HUES64 (cell line): ENCODE measurements around the gene ZNF189.
A peak's percentile ranks its signal among the peaks of the same experiment; 100 is the strongest.

Experiments used
- H3K27ac ChIP-seq: 2 replicates; pipeline ENCODE4 v1.7.0; 2013; ENCODE audit warnings: low read depth, low read length, inconsistent platforms
- H3K27me3 ChIP-seq: 2 replicates; pipeline ENCODE4 v1.6.1; 2013; ENCODE audit warnings: mild to moderate bottlenecking, low read length; ENCODE audit not compliant: insufficient read depth
- H3K36me3 ChIP-seq: 2 replicates; pipeline ENCODE4 v1.6.1; 2013; ENCODE audit warnings: mild to moderate bottlenecking, low read length; ENCODE audit not compliant: insufficient read depth
- H3K4me1 ChIP-seq: 2 replicates; pipeline ENCODE4 v1.6.1; 2013; ENCODE audit warnings: mild to moderate bottlenecking, low read length, moderate library complexity; ENCODE audit not compliant: insufficient read depth
- H3K4me3 ChIP-seq: 2 replicates; pipeline ENCODE4 v1.5.1; 2013; ENCODE audit warnings: mild to moderate bottlenecking, low read length, moderate library complexity
- H3K9ac ChIP-seq: 2 replicates; pipeline ENCODE4 v1.6.1; 2013; ENCODE audit warnings: mild to moderate bottlenecking, low read depth, low read length
- H3K9me3 ChIP-seq: 2 replicates; pipeline ENCODE4 v1.6.1; 2013; ENCODE audit warnings: low read depth, low read length; ENCODE audit not compliant: insufficient read depth
- WGBS: fragments of 150-250, 120-280 bp; methylation state at CpG from one replicate; pipeline ENCODE4 v1.1.7; 2013; ENCODE audit warnings: missing lambda C conversion rate; 5-methylcytosine and 5-hydroxymethylcytosine counted together

ZNF189 gene

DNA sequence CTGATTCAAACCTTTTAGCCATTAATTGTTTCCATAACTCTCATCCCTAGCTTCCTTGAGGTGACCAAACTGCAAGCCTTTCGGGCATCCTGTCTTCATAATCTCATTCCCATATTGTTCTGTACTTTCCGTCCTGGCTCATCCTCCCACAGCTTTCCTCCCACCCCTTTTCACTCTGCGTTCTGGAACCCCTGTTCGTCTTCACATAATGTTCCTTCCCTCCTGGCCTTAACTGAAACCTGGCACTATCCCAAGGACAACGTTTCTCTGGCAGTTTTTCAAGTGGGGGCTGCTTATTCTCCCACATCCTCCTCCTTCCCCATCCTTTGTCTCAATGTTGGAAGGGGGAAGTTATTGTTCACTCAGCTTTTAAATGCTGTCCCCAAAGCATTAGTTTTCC lies 1.5 kb downstream of the ZNF189 start:
- Histone ChIP-seq H3K4me1 (peaks cover 10% of the 10 kb centered on the region), H3K9ac (no peak overlapping the region), H3K9me3 (peaks cover 18% of the 10 kb centered on the region; the same call in 1 of the 2 replicates), H3K27ac (no peak overlapping the region), H3K27me3 (no peaks in the 10 kb centered on the region), H3K4me3 (peak overlapping the region; percentile 93), H3K36me3 (peaks cover 69% of the 10 kb centered on the region)
- 91% methylated on average over 5 of the region's 5 CpGs for WGBS

DNA sequence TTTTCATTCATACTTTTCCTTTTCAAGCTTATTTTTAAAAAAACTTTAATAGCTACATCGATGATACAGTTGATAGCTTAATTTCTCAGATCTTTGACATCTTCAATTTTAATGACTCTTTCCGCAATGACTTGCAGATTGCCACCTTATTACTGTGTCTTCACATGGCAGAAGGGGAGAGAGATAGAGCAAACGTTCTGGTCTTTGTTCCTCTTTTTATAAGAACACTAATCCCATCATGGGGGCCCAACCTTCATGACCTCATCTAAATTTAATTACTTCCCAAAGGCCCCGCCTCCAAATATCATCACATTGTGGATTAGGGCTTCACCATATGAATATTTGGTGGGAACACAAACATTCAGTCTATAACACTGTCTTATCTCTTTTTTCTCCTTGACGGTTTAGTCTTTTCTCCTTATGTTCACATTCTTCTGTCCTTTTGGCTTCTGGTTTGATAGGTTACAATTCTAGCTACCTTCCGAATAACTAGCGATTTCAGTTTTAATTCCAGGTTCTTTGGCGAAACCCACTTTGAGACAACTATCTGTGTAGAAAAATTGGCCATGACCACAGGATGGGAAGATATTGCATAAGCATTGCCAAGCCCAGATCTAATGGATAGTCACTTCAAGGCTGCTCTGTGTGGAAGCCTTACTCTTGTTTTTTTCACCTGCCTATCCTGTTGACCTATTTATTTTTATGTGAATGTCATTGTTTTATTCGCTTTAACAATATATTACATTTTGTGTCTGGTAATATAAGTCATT lies 5.0 kb downstream of the ZNF189 start:
- Histone ChIP-seq H3K9ac (no peak overlapping the region), H3K9me3 (peaks cover 41% of the 10 kb centered on the region), H3K27ac (no peak overlapping the region), H3K4me1 (peaks cover 5% of the 10 kb centered on the region; the same call in 1 of the 2 replicates), H3K27me3 (no peaks in the 10 kb centered on the region), H3K36me3 (peaks cover 87% of the 10 kb centered on the region), H3K4me3 (no peak overlapping the region)
- 96% methylated on average over 8 of the region's 9 CpGs for WGBS

DNA sequence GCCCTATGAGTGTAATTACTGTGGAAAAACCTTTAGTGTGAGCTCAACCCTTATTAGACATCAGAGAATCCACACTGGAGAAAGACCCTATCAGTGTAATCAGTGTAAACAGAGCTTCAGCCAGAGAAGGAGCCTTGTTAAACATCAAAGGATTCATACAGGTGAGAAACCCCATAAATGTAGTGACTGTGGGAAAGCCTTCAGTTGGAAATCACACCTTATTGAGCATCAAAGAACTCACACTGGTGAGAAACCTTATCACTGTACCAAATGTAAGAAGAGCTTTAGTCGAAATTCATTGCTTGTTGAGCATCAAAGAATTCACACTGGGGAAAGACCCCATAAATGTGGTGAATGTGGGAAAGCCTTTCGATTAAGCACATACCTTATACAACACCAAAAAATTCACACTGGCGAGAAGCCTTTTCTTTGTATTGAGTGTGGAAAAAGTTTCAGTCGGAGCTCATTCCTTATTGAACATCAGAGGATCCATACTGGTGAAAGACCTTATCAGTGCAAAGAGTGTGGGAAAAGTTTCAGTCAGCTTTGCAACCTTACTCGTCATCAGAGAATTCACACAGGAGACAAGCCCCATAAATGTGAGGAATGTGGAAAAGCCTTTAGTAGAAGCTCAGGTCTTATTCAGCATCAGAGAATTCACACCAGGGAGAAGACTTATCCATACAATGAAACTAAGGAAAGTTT lies 9.9 kb downstream of the ZNF189 start:
- Histone ChIP-seq H3K36me3 (peaks cover 74% of the 10 kb centered on the region), H3K9me3 (peaks cover 68% of the 10 kb centered on the region), H3K4me3 (no peak overlapping the region), H3K4me1 (no peaks in the 10 kb centered on the region), H3K9ac (no peak overlapping the region), H3K27me3 (no peaks in the 10 kb centered on the region), H3K27ac (no peak overlapping the region)
- 93% methylated on average over 3 of the region's 5 CpGs for WGBS

DNA sequence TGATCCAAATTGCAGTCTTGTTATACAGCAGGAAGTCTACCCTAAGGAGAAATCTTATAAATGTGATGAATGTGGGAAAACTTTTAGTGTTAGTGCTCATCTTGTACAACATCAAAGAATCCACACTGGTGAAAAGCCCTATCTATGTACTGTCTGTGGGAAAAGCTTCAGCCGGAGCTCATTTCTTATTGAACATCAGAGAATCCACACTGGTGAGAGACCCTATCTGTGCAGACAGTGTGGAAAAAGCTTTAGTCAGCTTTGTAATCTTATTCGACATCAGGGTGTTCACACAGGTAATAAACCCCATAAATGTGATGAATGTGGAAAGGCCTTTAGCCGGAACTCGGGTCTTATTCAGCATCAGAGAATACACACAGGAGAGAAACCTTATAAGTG lies 10.4 kb downstream of the ZNF189 start:
- Histone ChIP-seq H3K9ac (no peak overlapping the region), H3K27ac (no peak overlapping the region), H3K4me1 (no peaks in the 10 kb centered on the region), H3K27me3 (no peaks in the 10 kb centered on the region), H3K9me3 (peaks cover 68% of the 10 kb centered on the region), H3K36me3 (peaks cover 71% of the 10 kb centered on the region), H3K4me3 (no peak overlapping the region)
- 100% methylated on average over 4 of the region's 4 CpGs for WGBS

DNA sequence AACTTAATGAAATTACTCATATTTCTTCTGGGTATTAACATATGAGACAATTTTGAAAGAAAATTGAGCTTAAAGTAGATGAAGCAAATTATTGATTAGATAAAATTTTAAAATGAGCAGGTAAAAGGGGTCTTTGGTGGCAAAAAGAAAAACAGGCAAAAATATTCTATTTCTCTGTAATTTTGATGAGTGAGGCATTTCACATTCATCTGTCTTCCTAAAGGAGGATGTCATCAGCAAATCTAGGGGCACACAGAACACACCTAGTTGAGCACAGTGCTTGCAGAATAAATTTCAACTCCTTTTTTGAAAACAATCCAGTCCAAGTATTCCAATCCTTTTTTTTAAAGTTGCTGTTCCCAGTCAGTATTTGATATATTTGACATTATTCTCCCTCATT lies 16.2 kb downstream of the ZNF189 start:
- Histone ChIP-seq H3K27ac (no peak overlapping the region), H3K27me3 (no peaks in the 10 kb centered on the region), H3K9me3 (peaks cover 16% of the 10 kb centered on the region), H3K4me3 (no peak overlapping the region), H3K36me3 (peaks cover 13% of the 10 kb centered on the region; the same call in 1 of the 2 replicates), H3K4me1 (no peaks in the 10 kb centered on the region), H3K9ac (no peak overlapping the region)

DNA sequence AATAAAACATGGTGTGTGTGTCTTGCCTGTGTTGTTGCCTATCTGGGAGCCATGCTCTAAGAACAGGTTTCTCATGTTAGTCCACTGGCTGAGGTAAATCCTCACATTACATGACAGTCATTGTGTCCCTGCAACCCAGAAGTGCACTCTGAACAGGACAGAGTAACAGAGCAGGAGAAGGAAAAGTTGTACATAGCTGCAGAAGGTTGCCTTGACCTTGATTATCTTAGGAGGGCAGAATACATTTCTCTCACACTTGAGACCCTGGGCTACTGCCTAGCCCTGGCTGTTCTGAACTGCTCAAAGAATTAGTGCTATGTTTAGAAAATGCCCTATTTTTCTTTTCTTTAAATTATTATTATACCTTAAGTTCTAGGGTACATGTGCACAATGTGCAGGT lies 16.9 kb downstream of the ZNF189 start:
- H3K4me1 ChIP-seq: no peaks in the 10 kb centered on the region
- no peak overlapping the region for H3K27ac ChIP-seq
- no peak overlapping the region for H3K9ac ChIP-seq
- H3K4me3 ChIP-seq: no peak overlapping the region
- H3K9me3 ChIP-seq: peaks cover 8% of the 10 kb centered on the region
- H3K27me3 ChIP-seq: no peaks in the 10 kb centered on the region
- peaks cover 7% of the 10 kb centered on the region; the same call in 1 of the 2 replicates for H3K36me3 ChIP-seq

DNA sequence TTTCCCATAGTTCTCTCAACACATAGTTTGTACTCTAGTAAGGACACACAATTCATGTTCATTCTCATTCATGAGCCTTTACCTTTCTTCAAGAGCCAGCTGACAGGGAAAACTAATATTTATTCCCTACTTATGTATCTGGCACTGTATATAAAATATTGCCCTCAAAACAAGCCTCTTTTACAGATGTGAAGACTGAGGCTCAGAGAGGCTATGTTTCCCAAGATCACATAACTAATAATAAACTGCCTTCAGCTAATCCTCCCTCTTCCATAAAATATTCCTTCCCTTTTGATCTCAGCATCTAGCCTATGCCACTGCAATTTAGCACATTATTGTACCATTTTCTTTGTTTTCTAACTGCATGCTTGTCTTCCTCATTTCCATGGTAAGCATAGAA lies 18.7 kb downstream of the ZNF189 start:
- no peak overlapping the region for H3K9ac ChIP-seq
- no peaks in the 10 kb centered on the region for H3K27me3 ChIP-seq
- H3K36me3 ChIP-seq: 0 out of 2 replicates have a peak, but pooled peaks cover 2% of the 10 kb centered on the region
- H3K27ac ChIP-seq: no peak overlapping the region
- H3K9me3 ChIP-seq: no peaks in the 10 kb centered on the region
- H3K4me1 ChIP-seq: no peaks in the 10 kb centered on the region
- H3K4me3 ChIP-seq: no peak overlapping the region

DNA sequence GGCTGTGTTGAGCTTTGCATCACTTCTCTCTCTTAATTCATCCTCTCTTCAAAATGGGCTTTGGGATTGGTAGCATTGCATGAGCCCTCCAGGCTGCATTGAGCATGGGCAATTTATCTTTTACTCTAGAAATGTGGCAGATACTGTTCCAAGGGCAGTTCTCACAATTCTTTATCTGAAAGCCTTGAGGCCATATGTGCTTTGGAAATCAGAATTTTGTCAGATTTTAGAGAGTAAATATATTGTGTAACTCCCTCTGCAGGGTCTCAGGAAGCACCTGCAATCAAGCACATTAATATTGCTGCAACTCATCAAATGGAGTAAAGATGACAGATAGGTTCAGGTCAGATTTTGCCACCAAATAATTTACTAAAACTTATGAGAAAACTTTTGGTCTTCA lies 19.3 kb downstream of the ZNF189 start:
- H3K4me3 ChIP-seq: no peak overlapping the region
- H3K9me3 ChIP-seq: no peaks in the 10 kb centered on the region
- H3K36me3 ChIP-seq: 0 out of 2 replicates have a peak, but pooled peaks cover 2% of the 10 kb centered on the region
- H3K27ac ChIP-seq: no peak overlapping the region
- H3K9ac ChIP-seq: no peak overlapping the region
- H3K27me3 ChIP-seq: no peaks in the 10 kb centered on the region
- H3K4me1 ChIP-seq: no peaks in the 10 kb centered on the region

DNA sequence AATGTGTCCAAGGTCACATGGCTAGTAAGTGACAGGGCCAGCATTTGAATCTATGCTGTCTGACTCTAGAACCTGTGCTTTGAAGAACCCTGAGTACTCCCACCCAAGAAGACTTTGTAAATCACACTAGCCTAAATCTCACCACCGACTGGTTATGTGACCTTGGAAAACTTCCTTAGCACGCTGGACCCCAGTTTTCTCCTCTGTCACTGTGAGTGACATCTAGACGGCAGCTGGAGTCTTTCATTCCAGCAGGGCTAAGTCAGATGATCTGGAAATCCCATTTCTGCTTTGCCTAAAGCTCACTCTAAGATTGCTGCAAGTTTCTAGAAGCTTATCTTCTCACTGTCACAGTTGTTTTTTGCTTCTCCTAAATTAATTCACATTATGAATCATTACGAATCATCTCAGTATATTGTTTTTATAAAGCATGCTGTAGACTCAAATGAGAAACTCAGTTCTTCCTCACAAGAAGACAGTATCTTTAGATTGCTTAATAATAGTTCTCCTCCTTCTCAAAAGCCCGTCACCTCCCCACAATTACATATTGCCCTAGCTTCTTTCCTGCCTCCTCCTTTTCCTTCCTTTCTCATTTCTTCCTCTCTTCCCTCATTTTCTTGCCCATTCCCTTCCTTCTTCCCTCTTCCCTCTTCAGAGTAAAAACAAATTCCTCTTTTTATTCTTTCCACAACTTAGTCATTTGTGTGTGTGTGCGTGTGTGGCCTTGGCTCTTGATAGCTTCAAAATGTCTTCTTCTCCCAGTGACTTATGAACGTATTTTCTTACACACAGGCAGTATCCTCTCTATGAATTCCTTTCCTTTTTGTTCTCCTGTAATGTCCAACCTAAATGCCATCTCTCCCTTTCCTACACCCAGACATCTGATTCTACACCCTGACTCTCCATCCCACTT lies 20.1 kb downstream of the ZNF189 start:
- no peaks in the 10 kb centered on the region for H3K27me3 ChIP-seq
- no peaks in the 10 kb centered on the region for H3K9me3 ChIP-seq
- H3K27ac ChIP-seq: no peak overlapping the region
- 0 out of 2 replicates have a peak, but pooled peaks cover under 1% of the 10 kb centered on the region for H3K36me3 ChIP-seq
- H3K4me3 ChIP-seq: no peak overlapping the region
- 93% methylated on average over 7 of the region's 7 CpGs for WGBS
- no peaks in the 10 kb centered on the region for H3K4me1 ChIP-seq
- no peak overlapping the region for H3K9ac ChIP-seq

DNA sequence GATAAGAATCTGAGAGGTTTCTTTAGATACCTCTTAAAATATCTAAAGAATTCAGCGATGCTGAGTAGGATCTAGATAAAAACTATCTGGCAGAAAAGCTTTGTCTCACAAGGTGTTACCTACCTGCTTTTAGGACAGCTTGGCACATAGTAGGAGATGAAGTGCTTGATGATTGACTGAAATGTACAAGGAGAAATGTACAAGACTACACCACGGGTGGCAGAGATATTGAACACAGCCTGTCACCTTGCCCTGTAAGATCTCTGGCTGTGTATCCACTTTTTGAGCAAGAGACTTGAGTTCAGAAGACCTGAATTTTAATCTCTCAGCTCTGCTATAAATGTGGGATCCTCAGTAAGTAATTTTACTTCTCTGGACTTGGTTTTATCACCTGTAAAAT lies 21.2 kb downstream of the ZNF189 start:
- H3K27me3 ChIP-seq: no peaks in the 10 kb centered on the region
- no peaks in the 10 kb centered on the region for H3K9me3 ChIP-seq
- 97% methylated on average over 2 of the region's 2 CpGs for WGBS
- H3K4me3 ChIP-seq: no peak overlapping the region
- H3K4me1 ChIP-seq: no peaks in the 10 kb centered on the region
- no peaks in the 10 kb centered on the region for H3K36me3 ChIP-seq
- no peak overlapping the region for H3K9ac ChIP-seq
- H3K27ac ChIP-seq: no peak overlapping the region

DNA sequence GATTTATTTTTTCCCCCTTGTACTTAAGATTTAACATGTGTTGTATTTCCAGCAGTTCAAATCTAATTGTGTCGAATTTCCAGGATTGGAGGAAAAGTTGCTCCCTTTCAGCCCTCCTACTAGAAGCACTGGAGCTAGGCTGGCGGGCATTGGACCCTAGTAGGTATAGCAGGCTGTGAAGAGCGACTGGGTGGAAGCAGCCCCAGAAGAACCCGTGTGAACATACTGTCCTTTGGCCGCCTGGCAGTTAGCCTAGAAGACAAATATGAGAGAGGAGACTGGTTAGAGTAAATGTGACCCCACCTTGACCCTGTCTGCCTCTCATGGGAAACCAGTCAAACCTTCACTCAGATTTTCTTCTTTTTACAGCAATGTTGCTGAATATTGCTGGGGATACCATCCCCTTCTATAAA lies 23.0 kb downstream of the ZNF189 start:
- no peaks in the 10 kb centered on the region for H3K36me3 ChIP-seq
- no peaks in the 10 kb centered on the region for H3K27me3 ChIP-seq
- WGBS: 88% methylated on average over 5 of the region's 5 CpGs
- no peaks in the 10 kb centered on the region for H3K9me3 ChIP-seq
- no peak overlapping the region for H3K4me3 ChIP-seq
- no peaks in the 10 kb centered on the region for H3K4me1 ChIP-seq
- H3K9ac ChIP-seq: no peak overlapping the region
- H3K27ac ChIP-seq: no peak overlapping the region
